HTERT RPE-1 (cell line): ENCODE results near the gene PKP1.

Source experiments
- in situ Hi-C: fragments of 300-500 bp; cut with MboI; formaldehyde crosslinking; loops from 4 replicates; pipeline ENCODE4 v1.14.3; 2020; ENCODE audit warnings: low sequenced_read_pairs

PKP1 gene

GRCh38 chr1:201363467-201363866 lies 80.2 kb downstream of the PKP1 start:
- in situ Hi-C loops: no loop called here

DNA sequence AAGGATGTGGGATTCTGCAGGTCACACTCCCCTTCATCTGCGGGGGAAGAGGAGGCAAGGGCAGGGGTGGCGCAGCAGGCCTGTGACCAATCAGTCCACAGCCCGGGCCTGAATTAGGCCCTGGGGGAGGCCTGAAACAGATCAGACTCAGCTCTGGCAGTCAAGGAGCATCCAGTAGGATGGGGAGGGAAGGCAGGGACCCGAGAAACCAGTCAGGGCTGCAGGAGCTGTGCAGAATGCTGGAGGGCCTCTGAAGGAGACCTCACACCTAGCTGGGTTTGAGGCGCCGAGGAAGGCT lies 81.5 kb downstream of the PKP1 start:
- in situ Hi-C loops: no loop called here

DNA sequence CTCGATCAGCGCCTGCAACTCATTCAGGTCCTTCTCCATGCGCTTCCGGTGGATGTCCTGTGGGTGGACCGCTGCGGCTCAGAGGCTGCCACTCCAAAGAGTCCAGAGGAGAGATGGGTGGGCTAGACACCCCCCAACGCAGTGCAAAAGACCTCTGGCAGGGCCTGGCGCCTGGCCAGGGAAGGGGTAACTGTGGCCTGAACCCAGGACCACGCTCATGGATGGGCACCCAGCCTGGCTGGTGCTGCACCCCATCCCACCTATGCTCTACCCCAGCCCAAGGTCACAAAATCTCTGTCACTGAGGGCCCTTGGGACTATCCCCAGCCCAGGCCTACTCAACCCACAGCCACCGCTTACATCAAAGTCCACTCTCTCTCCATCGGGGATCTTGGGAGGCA lies 81.9 kb downstream of the PKP1 start:
- in situ Hi-C loops: no loop called here

GRCh38 chr1:201366696-201367095 lies 83.4 kb downstream of the PKP1 start:
- in situ Hi-C loops: no loop called here

GRCh38 chr1:201369209-201369608 lies 85.9 kb downstream of the PKP1 start:
- in situ Hi-C loops: no loop called here

GRCh38 chr1:201370500-201370899 lies 87.2 kb downstream of the PKP1 start:
- in situ Hi-C loops: no loop called here

DNA sequence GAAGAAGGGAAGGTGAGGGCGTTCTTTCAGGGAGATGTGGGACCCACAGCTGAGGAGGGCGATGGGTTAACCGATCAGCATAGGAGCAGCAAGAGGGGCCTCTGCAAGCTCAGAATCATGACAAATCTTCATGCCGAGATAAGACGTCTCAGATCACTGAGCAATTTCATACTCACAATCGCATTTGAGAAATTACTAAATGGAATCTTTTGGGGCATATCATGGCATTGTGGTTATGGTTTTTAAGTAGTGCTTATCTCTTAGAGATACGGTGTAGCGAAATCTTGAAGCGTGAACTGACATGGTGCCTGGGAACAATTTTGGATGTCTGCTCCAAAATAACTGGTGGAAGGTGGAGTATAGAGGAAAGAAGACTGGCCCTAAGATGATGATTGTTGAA lies 88.0 kb downstream of the PKP1 start:
- in situ Hi-C loops: no loop called here

GRCh38 chr1:201371792-201372191 lies 88.5 kb downstream of the PKP1 start:
- in situ Hi-C loops: no loop called here

DNA sequence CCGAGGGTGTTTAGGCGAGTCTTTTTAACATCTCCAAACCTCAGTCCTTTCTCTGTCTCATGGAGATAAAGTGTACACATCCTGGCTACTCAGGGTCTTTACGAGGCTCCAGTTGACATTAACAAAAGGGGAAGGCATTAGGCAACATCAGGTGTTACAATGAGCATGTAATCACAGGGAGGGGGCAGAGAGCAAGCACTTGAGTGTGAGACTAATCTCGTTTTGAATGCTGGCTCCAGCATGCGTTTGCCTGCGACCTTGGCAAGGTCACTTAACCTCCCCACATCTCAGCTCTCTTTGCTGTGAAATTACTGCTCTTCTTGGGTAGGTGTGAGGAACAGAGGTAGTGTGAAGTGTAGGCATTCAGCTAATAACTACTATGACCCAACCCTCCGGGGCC lies 91.1 kb downstream of the PKP1 start:
- in situ Hi-C loops: no loop called here

DNA sequence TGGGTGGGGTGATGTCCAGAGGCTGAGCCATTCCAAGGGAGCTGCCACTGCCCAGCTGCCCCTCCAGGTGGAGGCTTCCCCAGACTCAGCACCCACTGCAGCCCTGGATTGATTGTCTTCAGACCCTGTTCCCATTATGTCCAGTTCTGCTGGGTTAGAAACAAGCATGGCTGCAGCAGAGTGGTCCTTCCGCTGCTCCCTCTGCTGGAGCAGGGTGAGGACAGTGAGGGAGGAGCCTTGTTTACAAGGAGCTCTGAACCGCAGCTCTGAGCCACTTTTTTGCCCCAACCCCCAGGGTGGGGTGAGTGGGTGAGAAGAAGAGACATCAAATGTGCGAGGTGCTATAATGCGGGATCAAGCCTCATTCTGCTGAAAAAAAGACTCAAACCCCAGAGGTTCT lies 91.9 kb downstream of the PKP1 start:
- in situ Hi-C loops: no loop called here

DNA sequence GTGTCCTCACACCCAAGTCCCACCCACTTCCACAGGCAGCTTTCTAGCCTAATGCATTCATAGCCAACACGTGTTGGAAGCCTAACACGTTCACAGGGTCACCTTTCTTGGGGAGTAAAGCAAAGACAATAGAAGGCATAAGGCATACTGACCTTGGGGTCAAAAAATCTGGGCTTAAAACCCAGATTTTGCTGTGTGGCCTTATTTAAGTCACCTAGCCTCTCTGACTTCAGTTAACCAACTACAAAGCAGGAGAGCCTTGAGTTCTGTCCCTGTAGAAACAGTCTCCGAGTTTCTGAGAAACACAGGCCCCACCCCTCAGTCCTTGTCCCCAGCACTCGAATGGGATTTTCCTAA lies 92.8 kb downstream of the PKP1 start:
- in situ Hi-C loops: no loop called here

- in situ Hi-C loops: no loop called here
Measured at GRCh38 chr1:201376464-201377374, 93.4 kb downstream of the PKP1 start.

DNA sequence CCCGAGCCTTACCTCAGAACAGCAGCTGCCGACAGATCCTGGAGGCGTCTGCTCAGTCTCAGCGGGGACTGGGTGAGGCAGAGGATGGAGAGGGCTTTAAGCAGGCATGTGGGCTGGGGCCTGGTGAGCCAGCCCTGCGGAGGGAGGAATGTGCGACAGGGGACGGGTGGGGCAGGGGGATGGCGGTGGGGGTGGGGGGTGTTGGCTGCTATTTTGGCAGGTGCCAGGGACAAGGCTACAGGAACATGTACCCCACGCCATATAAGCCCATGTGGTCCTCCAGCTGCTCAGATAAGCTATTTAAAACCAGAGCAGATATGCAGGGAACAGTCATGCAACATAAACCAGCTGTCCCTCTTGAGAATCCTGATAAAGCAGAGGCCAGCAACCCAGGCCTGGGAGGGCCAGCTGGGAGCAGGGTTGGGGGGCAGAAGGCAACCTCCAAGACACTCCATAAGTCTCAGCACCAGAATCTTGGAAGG lies 94.3 kb downstream of the PKP1 start, which contains the start of gene TNNT2:
Gene TNNT2, minus strand, starts transcription at position 70 of the 482 bp plus-strand sequence. CDS start 4,426 bp downstream, outside the sequence.
- in situ Hi-C loops: no loop called here

- in situ Hi-C loops: no loop called here
Measured at GRCh38 chr1:201378804-201379203, 95.5 kb downstream of the PKP1 start.

- in situ Hi-C loops: no loop called here
Measured at GRCh38 chr1:201379733-201380242, 96.5 kb downstream of the PKP1 start.

DNA sequence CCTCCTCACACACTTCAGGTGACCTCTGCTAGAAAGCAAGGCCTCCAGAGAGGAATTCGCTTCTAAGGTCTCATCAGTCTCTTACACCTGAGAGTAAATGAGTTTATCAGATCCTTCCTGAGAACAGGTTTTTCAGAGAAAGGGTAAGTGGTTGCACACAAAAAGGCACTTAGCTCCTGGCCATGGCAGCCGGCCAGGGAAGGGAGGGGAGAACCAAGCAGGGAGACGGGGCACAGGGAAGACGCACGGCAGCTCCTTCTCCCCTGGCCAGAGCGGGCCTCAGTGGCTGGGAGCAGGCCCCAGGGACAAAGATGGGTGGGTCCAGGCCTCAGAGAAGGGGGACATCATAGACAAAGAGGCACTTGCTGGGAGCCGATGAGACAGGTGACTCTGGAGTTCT lies 97.8 kb downstream of the PKP1 start:
- in situ Hi-C loops: no loop called here
